Nucleus accumbens (tissue), 56 donors: ENCODE results near the gene KIZ.

Source experiments
- DNase-seq, 56 donors: peaks; one replicate each; lab custom pipeline; 2025; lab: John Stamatoyannopoulos, UW

KIZ gene, protein sequence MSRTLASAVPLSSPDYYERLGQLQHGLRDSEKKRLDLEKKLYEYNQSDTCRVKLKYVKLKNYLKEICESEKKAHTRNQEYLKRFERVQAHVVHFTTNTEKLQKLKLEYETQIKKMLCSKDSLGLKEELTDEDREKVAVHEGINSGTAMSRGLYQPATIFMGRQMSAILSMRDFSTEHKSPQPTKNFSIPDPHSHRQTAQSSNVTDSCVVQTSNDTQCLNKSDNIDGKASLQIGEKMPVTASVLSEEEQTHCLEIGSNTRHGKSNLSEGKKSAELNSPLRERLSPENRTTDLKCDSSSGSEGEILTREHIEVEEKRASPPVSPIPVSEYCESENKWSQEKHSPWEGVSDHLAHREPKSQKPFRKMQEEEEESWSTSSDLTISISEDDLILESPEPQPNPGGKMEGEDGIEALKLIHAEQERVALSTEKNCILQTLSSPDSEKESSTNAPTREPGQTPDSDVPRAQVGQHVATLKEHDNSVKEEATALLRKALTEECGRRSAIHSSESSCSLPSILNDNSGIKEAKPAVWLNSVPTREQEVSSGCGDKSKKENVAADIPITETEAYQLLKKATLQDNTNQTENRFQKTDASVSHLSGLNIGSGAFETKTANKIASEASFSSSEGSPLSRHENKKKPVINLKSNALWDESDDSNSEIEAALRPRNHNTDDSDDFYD

DNA sequence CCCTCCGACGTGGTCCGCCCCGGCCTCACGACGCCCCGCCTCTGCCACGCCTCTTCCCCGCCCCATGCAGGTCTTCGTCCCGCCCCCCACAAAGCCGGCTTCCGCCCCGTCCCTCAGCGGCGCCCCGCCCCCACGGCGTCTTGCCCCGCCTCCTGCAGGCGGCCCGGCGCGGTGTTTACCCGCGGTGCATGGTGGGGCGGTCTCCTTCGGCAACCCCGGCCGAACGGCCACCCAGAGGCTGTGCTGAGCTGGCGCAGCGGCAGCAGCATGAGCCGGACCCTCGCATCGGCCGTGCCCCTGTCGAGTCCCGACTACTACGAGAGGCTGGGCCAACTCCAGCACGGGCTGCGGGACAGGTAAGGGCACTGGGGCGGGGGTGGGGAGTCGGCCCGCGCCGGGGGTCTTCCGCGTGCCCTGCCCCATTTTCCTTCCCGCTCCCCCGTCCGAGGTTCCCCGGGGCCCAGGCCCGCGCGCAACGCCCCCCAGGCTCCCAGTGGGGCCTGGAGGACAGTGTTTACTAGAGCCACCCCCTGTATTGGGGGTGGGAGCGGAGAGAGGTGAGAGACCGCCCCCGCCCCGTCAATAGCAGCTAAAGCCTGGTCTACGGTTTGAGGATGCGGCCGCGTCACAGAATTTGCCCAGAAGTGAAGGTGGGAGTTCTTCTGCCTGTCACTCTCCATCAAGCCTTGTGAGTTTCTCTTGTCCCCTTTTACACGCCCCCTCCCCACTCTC lies at the start of gene KIZ:
Gene KIZ (plus strand): TSS at position 234 of the 732 bp plus-strand sequence. CDS start 34 bp downstream, at position 268.
- peak in 55 of 56 donors; percentile 70 to 98 (median 95) for DNase-seq

DNA sequence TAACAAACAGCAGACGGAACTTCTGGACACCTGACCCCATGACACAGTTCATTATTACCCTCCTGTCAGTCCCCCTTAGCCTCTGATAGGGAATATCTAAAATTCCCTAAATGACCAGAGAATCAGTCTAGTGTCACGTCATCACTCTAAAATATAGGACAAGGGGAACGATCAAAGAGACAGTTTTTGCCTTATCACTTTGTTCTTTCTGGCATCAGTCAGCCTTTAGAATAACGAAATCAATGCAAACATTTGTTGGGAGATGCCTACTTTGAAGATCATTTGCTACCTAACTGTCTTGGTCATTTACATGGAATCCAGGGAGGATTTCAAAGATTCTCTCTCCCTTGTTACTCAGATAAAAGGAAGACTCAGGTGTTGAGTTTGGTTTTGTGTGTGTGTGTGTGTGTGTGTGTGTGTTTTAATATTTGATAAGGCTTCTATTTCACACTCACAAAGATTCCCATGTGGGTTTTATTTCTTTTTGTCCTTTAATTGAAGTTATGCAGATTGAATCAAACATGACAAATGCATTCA lies 48.0 kb upstream of the KIZ start:
- DNase-seq: no peak

DNA sequence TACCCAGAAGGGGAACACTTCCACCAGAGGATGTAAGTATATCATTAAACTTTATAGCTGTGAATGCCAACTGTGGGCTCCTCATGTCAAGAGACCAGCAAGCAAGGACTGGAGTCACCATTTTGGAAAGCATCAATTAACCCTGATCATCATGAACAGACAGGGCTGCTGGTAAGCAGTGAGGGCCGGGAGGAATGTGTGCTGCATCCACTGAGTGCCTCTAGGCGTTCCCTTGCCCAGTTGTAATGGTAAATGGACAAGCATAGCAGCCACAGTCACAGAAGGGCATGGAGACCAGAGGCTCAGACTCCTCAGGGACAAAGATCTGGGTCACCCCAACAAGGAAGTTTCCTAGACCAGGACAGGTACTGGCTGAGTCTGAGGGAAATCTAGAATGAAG lies 43.3 kb upstream of the KIZ start:
- DNase-seq: no peak

DNA sequence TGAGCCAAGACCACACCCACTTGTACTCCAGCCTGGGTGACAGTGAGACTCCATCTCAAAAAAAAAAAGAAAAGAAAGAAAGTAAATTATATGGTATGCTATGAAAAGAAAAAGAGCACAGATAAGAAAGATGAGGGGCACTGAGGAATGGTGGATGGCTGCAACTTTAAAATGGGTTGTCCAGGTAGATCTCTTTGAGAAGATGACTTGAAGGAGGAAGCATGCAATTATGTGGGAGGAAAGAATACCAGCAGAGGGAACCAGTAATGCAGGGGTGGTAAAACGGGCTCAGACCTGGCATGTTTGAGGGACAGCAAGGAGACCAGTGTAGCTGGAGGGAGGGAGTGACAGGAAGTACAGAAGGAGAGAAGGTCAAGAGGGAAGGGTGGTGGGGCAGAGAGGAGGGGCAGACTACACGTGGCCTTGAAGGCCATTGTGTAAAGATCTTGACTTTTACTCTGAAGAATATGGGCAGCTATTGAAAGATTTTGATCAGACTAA lies 42.0 kb upstream of the KIZ start:
- DNase-seq: no peak

DNA sequence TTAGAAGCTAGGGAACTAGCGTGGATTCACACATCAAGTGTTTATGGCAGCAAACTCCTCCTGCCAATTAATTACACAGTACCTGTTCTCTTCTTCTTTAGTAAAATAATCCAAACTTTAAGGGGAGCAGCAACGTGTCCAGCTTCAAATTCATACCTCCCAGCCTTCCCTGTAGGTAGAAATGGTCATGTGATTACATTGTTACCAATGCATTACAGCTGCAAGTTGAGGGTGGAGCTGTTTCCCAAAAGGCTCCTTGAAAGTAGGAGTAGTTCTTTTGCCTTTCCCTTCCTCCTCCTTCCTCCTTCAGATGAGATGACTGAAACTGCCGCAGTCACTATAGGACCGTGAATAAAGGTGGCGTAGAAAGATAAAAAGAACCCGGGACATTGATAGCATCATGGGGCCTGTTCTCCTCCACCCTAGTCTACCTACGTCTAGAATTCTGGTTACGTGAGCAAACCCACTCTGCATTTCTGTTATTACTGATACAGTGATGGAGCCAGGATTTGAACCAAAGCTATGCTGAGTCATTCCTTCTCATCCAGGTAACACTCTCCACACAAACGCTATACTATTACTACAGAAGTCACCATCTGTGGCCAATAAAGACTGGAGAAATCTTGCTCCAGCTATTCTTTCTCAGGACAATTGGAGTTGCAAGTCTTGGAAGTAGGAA lies 37.9 kb upstream of the KIZ start:
- no peak for DNase-seq

DNA sequence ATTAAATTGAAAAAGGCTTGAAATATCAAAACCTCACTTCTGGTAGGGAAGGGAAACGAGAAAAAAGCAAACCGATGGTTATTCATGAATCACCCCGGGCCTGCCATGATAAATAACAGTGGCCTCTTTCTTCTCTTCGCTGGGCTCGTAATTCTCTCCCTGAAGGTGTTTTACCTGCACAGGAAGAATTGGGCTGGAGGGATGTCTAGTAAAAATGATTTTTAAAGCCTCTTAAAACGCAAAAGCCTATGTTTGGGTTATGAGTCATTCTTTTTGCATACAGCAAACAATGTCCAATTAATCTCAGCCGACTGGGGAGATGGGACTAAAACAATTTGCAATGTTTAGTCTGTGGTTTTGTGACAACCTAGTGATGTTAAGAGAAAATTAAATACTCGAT lies 36.5 kb upstream of the KIZ start:
- no peak for DNase-seq

DNA sequence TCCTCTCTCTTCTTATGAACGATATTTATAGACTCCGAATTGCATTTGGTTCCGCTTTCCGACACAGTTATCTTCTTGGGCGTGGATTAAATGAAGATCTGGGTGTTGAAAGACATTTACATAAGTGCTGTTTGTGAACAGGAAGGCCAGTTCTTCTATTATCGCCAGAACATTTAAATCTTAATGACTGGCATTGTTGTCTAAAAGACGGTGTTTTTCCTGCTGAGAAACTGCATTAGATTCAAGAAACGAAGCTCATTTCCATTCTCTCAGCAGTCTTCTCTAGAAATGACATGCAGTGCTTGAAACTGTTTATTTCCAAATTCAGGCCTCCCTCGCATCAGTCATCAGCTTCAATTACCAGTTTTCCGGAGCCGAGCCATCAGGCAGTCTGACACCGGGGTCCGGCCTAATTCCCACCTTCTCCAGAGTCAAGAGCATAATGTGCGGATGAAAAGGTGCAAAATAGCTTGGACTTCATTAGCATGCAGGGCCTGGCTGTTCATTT lies 35.7 kb upstream of the KIZ start:
- DNase-seq: peak in 4 of 56 donors; percentile 7 to 22 (median 13)

DNA sequence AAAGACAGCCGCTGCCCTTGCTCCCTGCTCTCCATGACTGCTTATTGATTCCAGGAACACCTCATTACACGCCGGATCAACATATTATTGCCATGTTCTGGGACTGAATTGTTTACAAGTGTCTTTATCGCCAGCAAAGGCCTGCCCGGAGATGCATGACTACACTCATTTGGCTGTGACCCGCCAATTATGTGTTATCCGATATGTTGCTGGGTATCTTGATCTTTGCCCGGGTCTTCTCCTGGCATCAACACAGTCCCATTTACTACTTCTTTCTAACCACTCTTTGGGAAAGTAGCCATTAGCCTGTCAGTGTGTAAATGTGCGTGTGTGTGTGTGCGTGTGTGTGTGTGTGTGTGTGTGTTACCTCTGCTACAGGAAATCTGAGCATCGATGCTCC lies 35.2 kb upstream of the KIZ start:
- no peak for DNase-seq

DNA sequence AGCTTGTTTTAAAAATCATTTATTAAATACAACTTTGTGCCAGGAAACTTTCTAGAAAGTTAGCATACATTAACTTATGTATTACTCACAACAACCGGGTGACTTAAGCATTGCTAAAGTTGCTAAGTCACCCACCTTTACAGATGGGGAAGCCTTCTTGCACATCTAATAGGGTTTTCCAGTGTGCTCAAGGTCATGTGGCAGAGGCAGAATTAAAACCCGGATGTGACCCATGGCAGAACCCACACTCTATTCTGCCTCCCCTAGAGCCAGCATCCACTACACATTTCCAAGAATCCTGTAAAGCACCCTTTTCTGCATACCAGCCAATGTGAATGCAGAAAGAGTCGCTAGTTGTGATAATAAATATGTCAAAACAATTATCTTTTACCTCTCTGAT lies 33.1 kb upstream of the KIZ start:
- no peak for DNase-seq

DNA sequence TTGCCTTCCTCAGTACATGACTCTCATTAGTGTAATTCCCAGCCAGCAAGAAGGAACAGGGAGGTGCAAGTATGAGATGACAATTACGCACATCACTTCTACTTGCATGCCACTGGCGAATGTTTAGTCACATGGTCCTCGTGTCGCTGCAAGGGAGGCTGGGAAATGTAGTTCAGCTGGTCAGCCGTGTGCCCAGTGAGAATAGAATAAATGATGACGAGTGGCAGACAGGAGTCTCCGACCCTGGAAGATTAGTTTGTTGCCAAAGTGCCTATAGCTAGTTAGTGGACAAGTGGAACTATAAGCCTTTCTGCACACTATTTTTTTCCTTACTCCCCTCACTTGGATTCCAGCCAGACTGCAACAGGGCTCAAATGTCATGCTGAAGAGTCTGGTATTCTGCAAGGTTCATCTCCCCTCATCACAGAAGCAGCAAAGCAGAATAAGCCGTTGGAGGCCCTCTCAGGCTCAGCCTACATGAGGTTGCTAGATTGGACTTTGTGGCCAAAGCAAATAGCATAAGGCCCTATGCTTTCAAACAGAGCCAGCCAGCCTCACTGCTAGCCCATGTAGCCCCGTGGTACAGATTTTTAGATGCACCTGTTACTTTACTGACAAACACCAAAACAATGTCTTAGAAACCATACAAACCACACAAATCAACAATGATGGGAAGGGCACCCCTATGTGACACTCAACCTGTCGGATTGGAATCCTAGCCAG lies 29.4 kb upstream of the KIZ start:
- peak in 30 of 56 donors; percentile 10 to 72 (median 40) for DNase-seq

DNA sequence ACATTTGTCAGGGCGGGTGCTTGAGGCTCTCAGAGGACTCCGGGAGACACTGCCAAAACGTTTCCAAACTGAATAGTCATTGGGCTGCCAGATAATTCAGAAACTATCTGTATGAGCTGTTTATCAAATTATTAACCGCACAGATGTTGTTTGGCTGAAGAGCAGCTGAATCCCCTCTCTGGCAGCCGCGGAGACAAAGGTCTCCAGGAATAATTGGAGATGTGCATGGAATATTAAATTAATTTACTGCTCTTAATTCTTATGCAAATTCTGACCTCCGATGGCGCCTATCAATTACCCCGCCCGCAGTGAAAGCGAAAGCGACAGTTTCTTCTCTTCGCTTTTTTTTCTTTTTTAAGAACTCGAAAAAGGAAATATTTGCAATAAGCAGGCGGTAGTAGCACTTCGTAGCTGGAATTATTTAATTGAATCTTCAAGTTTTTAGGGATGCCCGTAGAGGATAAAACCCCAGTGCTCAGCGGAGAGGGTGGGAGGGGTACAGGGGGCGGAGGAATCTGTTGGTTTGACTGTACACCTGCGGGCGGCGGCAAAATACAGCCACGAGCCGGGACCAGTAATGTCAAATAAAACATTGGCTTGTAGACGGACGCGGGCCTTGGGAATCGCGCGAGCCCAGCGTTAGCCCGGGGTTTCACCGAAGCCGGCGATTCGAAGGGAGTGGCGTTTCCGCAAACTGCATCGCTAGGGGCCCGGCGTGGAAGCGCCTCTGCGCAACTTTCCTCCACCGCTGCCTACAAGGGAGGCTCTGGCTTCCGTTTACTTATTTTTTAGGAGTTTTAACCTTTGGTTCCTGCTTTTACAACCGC lies 25.9 kb upstream of the KIZ start:
- DNase-seq: peak in 19 of 56 donors; percentile 8 to 49 (median 32)

DNA sequence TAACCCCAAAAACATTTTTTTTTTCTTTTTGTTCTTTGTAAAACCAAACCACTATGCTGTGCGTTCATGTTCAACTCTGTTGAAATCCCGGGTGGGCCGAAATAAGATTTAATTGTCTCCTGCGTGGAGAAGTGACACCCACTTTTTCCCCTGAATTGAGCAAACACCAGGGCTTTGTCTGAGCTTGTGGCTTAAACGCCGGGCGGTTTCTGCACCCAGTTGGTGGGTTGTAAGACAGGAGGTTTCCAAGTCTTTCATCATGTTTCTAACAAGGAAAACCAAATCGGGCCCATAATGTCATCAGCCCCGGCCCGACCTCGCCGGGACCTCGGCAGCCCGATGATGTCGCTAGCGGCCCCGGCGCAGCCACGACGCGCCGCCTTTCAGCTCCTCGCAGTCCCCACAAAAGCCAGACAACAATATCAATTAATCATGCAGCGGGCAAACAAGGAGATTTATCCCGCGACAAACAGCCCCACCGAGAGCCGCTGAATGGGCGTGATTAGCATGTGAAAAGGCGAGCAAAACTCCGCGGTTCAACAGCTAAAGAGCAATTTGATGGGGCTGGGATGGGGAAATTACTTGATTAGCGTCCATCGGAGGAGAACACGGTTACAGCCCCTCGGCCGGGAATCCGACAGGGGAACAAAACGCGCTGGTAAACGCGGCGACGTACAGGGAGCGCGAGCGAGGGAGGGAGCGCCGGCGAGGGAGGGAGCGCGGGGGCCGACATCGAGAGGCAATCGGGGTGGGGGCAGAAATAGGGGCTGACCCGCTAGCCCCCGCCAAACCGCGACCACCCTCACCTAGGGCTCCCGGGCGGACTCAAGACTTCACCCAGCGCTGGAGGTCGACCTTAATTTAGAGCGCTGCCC lies 25.1 kb upstream of the KIZ start:
- peak in 14 of 56 donors; percentile 11 to 56 (median 38) for DNase-seq

DNA sequence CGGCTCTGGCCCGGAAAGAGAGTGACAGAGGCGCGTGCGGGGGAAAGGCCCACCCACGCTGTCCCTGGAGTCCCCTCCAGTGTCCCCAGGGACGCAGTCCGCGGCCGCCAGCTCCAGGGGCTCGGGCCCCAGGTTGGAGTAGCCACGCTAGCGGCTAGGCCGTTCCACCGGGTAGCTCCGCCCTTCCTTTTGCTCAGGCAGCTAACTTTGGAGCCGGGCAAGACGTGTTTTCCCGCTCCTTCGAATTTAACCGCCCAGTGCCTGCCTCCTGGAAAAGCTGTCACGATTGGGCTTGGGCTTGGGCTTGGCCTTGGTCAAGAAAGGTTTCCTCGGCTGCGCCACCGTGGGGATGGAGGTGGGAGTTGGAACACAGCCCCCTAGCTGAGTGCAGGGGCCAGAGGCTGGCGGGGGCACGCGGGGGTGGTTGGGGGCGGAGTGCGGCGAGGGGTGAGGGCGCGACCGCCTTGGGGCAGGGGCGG lies 24.4 kb upstream of the KIZ start:
- peak in 14 of 56 donors; percentile 15 to 58 (median 42) for DNase-seq

DNA sequence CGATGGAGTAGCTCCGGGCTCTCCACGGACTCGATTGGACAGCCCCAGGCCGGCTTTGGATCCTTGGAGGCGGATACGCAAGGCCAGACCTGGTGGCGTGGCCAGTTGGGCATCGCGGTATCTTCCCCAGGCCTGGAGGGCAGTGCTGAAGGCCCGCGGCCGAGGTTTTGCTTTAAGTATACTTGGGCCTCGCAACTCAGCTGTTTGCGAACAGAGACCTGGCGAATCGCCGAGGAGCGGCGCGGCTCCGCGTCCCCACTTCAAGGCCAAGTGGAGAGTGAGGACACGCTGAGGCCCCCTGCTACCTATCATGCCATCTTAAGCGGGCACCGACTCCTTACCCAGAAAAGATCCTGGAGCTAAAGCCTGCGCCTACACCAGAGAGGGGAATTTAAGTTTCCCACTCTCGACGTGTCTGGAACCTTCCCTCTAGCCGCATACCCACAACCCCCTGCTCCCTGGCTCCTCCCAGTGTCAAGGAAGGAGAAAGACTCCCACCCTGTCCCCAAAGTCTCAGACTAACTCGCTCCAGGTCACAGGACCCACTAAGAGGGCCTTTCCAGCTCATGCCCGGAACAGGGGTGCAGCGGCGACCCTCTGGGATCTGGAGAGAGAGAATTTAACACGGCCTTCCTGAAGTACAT lies 23.8 kb upstream of the KIZ start:
- peak in 31 of 56 donors; percentile 17 to 72 (median 47) for DNase-seq

DNA sequence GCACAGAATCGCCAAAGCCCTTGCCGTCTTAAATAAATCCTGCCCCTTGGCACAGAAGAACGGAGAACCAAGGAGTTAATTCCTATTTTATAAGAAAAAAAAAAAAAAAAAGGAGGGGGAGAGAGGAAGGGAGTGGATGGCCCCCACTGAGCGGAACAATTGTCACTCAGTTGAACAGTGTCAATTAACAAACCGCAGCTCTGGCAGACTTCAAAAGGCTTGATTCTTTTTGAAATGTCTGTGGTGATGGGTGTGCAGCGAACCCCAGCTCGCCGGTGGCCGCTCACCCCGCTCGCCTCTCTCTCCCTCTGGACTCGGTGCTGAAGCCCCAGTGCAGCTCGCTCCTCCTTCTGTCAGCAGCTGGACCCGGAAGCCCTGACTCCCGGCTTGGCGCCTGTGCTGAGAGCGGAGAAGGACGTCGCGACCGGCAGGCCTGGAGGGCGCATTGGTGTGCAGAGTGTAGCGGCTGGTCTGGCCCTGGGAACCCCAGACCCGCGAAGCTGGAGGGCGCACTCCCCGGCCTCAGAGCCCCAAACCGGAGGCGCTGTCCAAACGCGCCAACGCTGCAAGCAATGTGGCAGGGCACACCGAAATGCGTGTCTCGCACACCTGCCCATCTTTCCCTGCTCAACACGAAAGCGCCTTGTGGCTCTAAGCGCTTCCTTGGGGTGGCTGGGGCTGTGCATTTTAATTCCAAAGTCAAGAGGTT lies 23.1 kb upstream of the KIZ start:
- peak in 40 of 56 donors; percentile 22 to 68 (median 50) for DNase-seq
